Gastroesophageal sphincter (tissue), 3 donors: Measurements from ENCODE around the gene PRMT2.

Experiments
- CTCF ChIP-seq, 4 experiments: fragments of 200-600 bp in 2 of 4; fragments of 450-650 bp in 2 of 4; sonication (generic) in 1 of 4; IDR thresholded peaks; one replicate each; pipeline ENCODE4 v1.5.1; 2017 to 2019; ENCODE audit warnings: antibody characterized with exemption in 4 of 4, mild to moderate bottlenecking in 2 of 4, moderate library complexity in 2 of 4
- EP300 ChIP-seq: sonication (generic); formaldehyde crosslinking; IDR thresholded peaks from one replicate; pipeline ENCODE4 v1.6.1; 2017; ENCODE audit warnings: antibody characterized with exemption, mild to moderate bottlenecking
- POLR2A ChIP-seq, 2 donors: fragments of 450-650 bp; IDR thresholded peaks; one replicate each; pipeline ENCODE4 v1.6.1; 2017; ENCODE audit warnings: antibody characterized with exemption in 2 of 2, mild to moderate bottlenecking in 2 of 2, moderate library complexity in 1 of 2
- POLR2AphosphoS5 ChIP-seq: sonication (generic); formaldehyde crosslinking; IDR thresholded peaks from one replicate; pipeline ENCODE4 v1.6.1; 2017; ENCODE audit warnings: antibody characterized with exemption

- no peak for TF ChIP-seq CTCF (IDR thresholded peaks at IDR 0.05)
- TF ChIP-seq POLR2AphosphoS5: no peak
- no peak for TF ChIP-seq POLR2A (IDR thresholded peaks at IDR 0.05)
- no peak for TF ChIP-seq EP300
These were observed 1.9 kb upstream of the PRMT2 start for GRCh38 chr21:46633566-46633965.
